GM23338 (cell line): ENCODE data around the gene GRIA4.

Experiments
- CREB1 ChIP-seq: fragments of 250-450 bp; sonication (Bioruptor Pico); IDR thresholded peaks from 2 replicates; pipeline ENCODE4 v1.5.0; 2020; ENCODE audit warnings: low read depth, mild to moderate bottlenecking, moderate library complexity
- CTCF ChIP-seq, 2 experiments: fragments of 200-600 bp in 1 of 2; sonication (generic) in 1 of 2; conservative IDR thresholded peaks; 2 replicates each; pipeline versions ENCODE4 v1.5.1 to v1.6.1; 2016 to 2017; ENCODE audit warnings: antibody characterized with exemption in 2 of 2, low read depth in 2 of 2, mild to moderate bottlenecking in 2 of 2, moderate library complexity in 1 of 2
- EZH2 ChIP-seq: fragments of 200-600 bp; sonication (generic); IDR thresholded peaks from one replicate; pipeline ENCODE4 v1.8.0; 2017; ENCODE audit warnings: antibody characterized with exemption, mild to moderate bottlenecking, low read depth; ENCODE audit not compliant: unreplicated experiment
- EZH2phosphoT487 ChIP-seq: fragments of 200-600 bp; sonication (generic); IDR thresholded peaks from one replicate; pipeline ENCODE4 v1.8.1; 2018; ENCODE audit warnings: antibody characterized with exemption; ENCODE audit not compliant: unreplicated experiment
- JUNB ChIP-seq: IDR thresholded peaks from one replicate; pipeline ENCODE4 v1.6.1; 2016; ENCODE audit warnings: antibody characterized with exemption; ENCODE audit not compliant: unreplicated experiment
- NANOG ChIP-seq: IDR thresholded peaks from 2 replicates; pipeline ENCODE4 v1.6.1; 2016; ENCODE audit warnings: antibody characterized with exemption, borderline replicate concordance
- POLR2AphosphoS5 ChIP-seq: IDR thresholded peaks from 2 replicates; pipeline ENCODE4 v1.6.1; 2016; ENCODE audit warnings: antibody characterized with exemption, low read depth
- REST ChIP-seq: IDR thresholded peaks from one replicate; pipeline ENCODE4 v1.6.1; 2018; ENCODE audit warnings: antibody characterized with exemption; ENCODE audit not compliant: unreplicated experiment
- STAT1 ChIP-seq: IDR thresholded peaks from one replicate; pipeline ENCODE4 v1.6.1; 2016; ENCODE audit warnings: antibody characterized with exemption; ENCODE audit not compliant: unreplicated experiment
- ZNF114 ChIP-seq: fragments of 250-450 bp; sonication (Bioruptor Pico); IDR thresholded peaks from 2 replicates; pipeline ENCODE4 v1.5.0; 2020; ENCODE audit warnings: mild to moderate bottlenecking, moderate library complexity
- ZNF462 ChIP-seq: fragments of 250-450 bp; sonication (Bioruptor Pico); IDR thresholded peaks from 2 replicates; pipeline ENCODE4 v1.5.0; 2020; ENCODE audit warnings: mild to moderate bottlenecking, moderate library complexity

GRCh38 chr11:105868762-105869285, 259.0 kb downstream of the GRIA4 start:
- TF ChIP-seq REST (no peak), CTCF (conservative IDR thresholded peaks at IDR 0.05; ENCODE audit: low read depth in 2 of 2) (no peak), POLR2AphosphoS5 (no peak), EZH2phosphoT487 (no peak), NANOG (no peak), EZH2 (no peak), ZNF114 (no peak), CREB1 (CRISPR knock-in tag) (no peak), ZNF462 (CRISPR knock-in tag) (no peak), JUNB (no peak), STAT1 (no peak)
